HepG2 (cell line): ENCODE measurements around the gene CDK11A. TPM values are rescaled to one million over a fixed set of nuclear protein-coding genes. Genes with fewer than 3 reads are reported as not detected.
A peak's percentile ranks its signal among the peaks of the same experiment; 100 is the strongest.

ENCODE experiments used
- CREB1 ChIP-seq, 2 experiments: fragments of 450-650 bp in 1 of 2; IDR thresholded peaks; 2 replicates each; pipeline ENCODE4 v1.6.1; 2016 to 2017; ENCODE audit warnings: control low read depth in 1 of 2, mild to moderate bottlenecking in 1 of 2, missing compliant biosample characterization in 1 of 2, missing genetic modification characterization in 1 of 2
- FOXO1 ChIP-seq: sonication (generic); formaldehyde crosslinking; IDR thresholded peaks from 2 replicates; pipeline ENCODE4 v1.4.0; 2020; ENCODE audit warnings: missing genetic modification reagents
- GABPA ChIP-seq, 2 experiments: IDR thresholded peaks; 2 replicates each; pipeline ENCODE4 v1.6.1; 2011 to 2016; ENCODE audit warnings: low read depth in 2 of 2, low read length in 1 of 2, missing biosample characterization in 1 of 2, missing genetic modification characterization in 1 of 2
- LCORL ChIP-seq, 2 experiments: fragments of 450-650 bp in 1 of 2; sonication (generic) in 1 of 2; formaldehyde crosslinking in 1 of 2; IDR thresholded peaks; 2 replicates each; pipeline versions ENCODE4 v1.5.0 to v1.6.1; 2017 to 2020; ENCODE audit warnings: antibody characterized with exemption in 1 of 2, missing genetic modification reagents in 1 of 2
- MTA1 ChIP-seq: sonication (generic); formaldehyde crosslinking; IDR thresholded peaks from 2 replicates; pipeline ENCODE4 v1.4.0; 2020; ENCODE audit warnings: missing genetic modification reagents, mild to moderate bottlenecking, borderline replicate concordance
- PPARG ChIP-seq: conservative IDR thresholded peaks from 2 replicates; pipeline ENCODE4 v1.6.1; 2016; ENCODE audit warnings: missing biosample characterization, missing genetic modification reagents
- RARA ChIP-seq: IDR thresholded peaks from 2 replicates; pipeline ENCODE4 v1.6.1; 2016; ENCODE audit warnings: missing genetic modification reagents, missing compliant biosample characterization
- SOX13 ChIP-seq, 3 experiments: fragments of 450-650 bp in 1 of 3; sonication (generic) in 1 of 3; formaldehyde crosslinking in 1 of 3; IDR thresholded peaks in 2 of 3; conservative IDR thresholded peaks in 1 of 3; 2 replicates each; pipeline versions ENCODE4 v1.5.0 to v1.6.1; 2016 to 2020; ENCODE audit warnings: antibody characterized with exemption in 1 of 3, mild to moderate bottlenecking in 1 of 3, missing compliant biosample characterization in 1 of 3, missing genetic modification reagents in 1 of 3, moderate library complexity in 1 of 3
- SP5 ChIP-seq: IDR thresholded peaks from 2 replicates; pipeline ENCODE4 v1.6.1; 2016; ENCODE audit warnings: low read depth, borderline replicate concordance
- SYNCRIP ChIP-seq: fragments of 200-400 bp; formaldehyde crosslinking; IDR thresholded peaks from 2 replicates; pipeline ENCODE4 v1.6.1; 2018; ENCODE audit warnings: mild to moderate bottlenecking, low read depth, low read length; ENCODE audit not compliant: insufficient read depth
- TBX2 ChIP-seq: sonication (generic); formaldehyde crosslinking; IDR thresholded peaks from 2 replicates; pipeline ENCODE4 v1.5.0; 2020; ENCODE audit warnings: missing genetic modification reagents, mild to moderate bottlenecking, borderline replicate concordance
- XBP1 ChIP-seq: sonication (generic); formaldehyde crosslinking; IDR thresholded peaks from 2 replicates; pipeline ENCODE4 v1.5.0; 2020; ENCODE audit warnings: missing genetic modification reagents
- YEATS4 ChIP-seq: sonication (generic); formaldehyde crosslinking; IDR thresholded peaks from 2 replicates; pipeline ENCODE4 v1.4.0; 2020; ENCODE audit warnings: missing genetic modification reagents, borderline replicate concordance
- ZNF44 ChIP-seq: sonication (generic); formaldehyde crosslinking; IDR thresholded peaks from 2 replicates; pipeline ENCODE4 v1.5.1; 2020; ENCODE audit warnings: mild to moderate bottlenecking, missing genetic modification reagents
- ZNF572 ChIP-seq: sonication (generic); formaldehyde crosslinking; IDR thresholded peaks from 2 replicates; pipeline ENCODE4 v1.5.1; 2020; ENCODE audit warnings: mild to moderate bottlenecking, missing genetic modification reagents
- ZNF766 ChIP-seq: sonication (generic); formaldehyde crosslinking; IDR thresholded peaks from 2 replicates; pipeline ENCODE4 v1.5.0; 2020; ENCODE audit warnings: missing genetic modification reagents, borderline replicate concordance
- ZNF788 ChIP-seq: sonication (generic); formaldehyde crosslinking; IDR thresholded peaks from 2 replicates; pipeline ENCODE4 v1.5.0; 2020; ENCODE audit warnings: mild to moderate bottlenecking, missing genetic modification reagents, borderline replicate concordance
- polyA plus RNA-seq, 8 experiments: library from polyadenylated mRNA; depleted of rRNA in 3 of 8; stranded (reverse) in 7 of 8; unstranded in 1 of 8; fragments of >200 nt; fragmentation: Illumina TruSeq in 4 of 8; extraction: Trizol in 4 of 8; gene quantifications; 2 replicates each; pipeline versions ENCODE4 v1.2.1 to v1.2.3, GENCODE V29; 2011 to 2016; ENCODE audit warnings: low read depth in 4 of 8, missing spikeins in 1 of 8, mixed read lengths in 1 of 8; ENCODE audit not compliant: insufficient read depth in 1 of 8
- total RNA-seq, 5 experiments: library from RNA; depleted of rRNA; stranded (reverse); fragments of >200 nt; fragmentation: Illumina TruSeq; extraction: Trizol; gene quantifications; 2 replicates each; pipeline ENCODE4 v1.2.3, GENCODE V29; 2016; ENCODE audit warnings: low read depth in 1 of 5
- TF ChIP-seq, protein P1 (sequence below): IDR thresholded peaks from 2 replicates; pipeline ENCODE4 v1.6.1; 2016; ENCODE audit warnings: low read depth
- TF ChIP-seq, protein P2 (sequence below): IDR thresholded peaks from 2 replicates; pipeline ENCODE4 v1.4.0; 2020; ENCODE audit warnings: mild to moderate bottlenecking, missing genetic modification reagents
- TF ChIP-seq, protein P3 (sequence below): sonication (generic); formaldehyde crosslinking; IDR thresholded peaks from 2 replicates; pipeline ENCODE4 v1.9.0; 2022; ENCODE audit warnings: low read depth, missing genetic modification reagents

Gene CDK11A
- total and polyA plus RNA-seq, 2 of the 13 experiments (the other 11 are each of a cell fraction or from before 2014, with no cell fraction given) = 11.2 to 17.9 TPM

DNA sequence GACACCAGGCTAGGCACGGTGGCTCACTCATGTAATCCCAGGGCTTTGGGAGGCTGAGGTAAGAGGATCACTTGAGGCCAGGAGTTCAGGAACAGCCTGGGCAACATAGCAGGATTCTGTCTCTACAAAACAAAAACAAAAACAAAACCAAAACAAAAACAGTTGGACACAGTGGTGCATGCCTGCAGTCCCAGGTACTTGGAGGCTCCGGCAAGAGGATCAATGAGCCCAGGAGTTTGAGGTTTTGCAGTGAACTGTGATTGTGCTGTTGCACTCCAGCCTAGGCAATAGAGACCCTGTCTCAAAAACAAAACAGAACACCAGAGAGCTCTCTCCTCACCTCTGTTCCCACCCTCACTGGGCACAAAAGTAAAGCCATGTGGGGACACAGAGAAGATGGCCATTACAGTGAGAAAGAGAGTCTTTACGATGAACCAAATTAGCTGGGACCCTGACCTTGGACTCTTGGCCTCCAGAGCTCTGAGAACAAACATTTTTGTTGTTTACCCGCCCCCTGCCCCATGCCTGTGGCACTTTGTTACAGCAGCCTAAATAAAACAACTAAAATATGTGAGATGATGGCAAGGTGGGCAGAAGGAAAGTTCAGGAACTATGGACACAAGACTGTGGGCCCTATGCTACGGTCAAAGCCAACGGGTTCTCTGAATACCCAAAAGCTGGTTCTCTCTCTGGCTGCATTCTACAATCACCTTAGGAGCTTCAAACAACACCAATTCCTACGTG lies 44.3 kb upstream of the CDK11A start (continued):
- TF ChIP-seq ZNF766 (0 out of 2 replicates have a peak, but pooled peaks have one; percentile 52), ZNF788 (peak; percentile 31; the same call in 1 of the 2 replicates), SP5 (CRISPR knock-in tag) (peak; percentile 83), ZNF44 (peak; percentile 69; the same call in 1 of the 2 replicates), TBX2 (CRISPR knock-in tag) (peak; percentile 36; the same call in 1 of the 2 replicates), ZNF572 (CRISPR knock-in tag) (no peak), YEATS4 (CRISPR knock-in tag) (0 out of 2 replicates have a peak, but pooled peaks have one; percentile 38), LCORL (IDR thresholded peaks at IDR 0.05) (0 out of 2 replicates have a peak, but pooled peaks have one; percentile 7), LCORL (CRISPR knock-in tag; IDR thresholded peaks at IDR 0.05) (peak; percentile 93), RARA (CRISPR knock-in tag) (peak; percentile 64; the same call in 1 of the 2 replicates), MTA1 (CRISPR knock-in tag) (0 out of 2 replicates have a peak, but pooled peaks have one; percentile 29), CREB1 (IDR thresholded peaks at IDR 0.05) (no peak), CREB1 (CRISPR knock-in tag; IDR thresholded peaks at IDR 0.05) (peak; percentile 63; the same call in 1 of the 2 replicates), FOXO1 (CRISPR knock-in tag) (peak; percentile 73), GABPA (IDR thresholded peaks at IDR 0.05; ENCODE audit: low read depth, low read length) (no peak), GABPA (CRISPR knock-in tag; IDR thresholded peaks at IDR 0.05; ENCODE audit: low read depth) (peak; percentile 35; the same call in 1 of the 2 replicates), PPARG (CRISPR knock-in tag) (no peak), SOX13 (IDR thresholded peaks at IDR 0.05) (no peak), SOX13 (CRISPR knock-in tag; conservative IDR thresholded peaks at IDR 0.05 in 1 of 2, IDR thresholded peaks at IDR 0.05 in 1 of 2) (peak in 1 of 2 experiments; percentile 76; a peak in 2 of 4 replicates), XBP1 (CRISPR knock-in tag) (no peak), SYNCRIP (no peak)
- TF ChIP-seq, protein P1, sequence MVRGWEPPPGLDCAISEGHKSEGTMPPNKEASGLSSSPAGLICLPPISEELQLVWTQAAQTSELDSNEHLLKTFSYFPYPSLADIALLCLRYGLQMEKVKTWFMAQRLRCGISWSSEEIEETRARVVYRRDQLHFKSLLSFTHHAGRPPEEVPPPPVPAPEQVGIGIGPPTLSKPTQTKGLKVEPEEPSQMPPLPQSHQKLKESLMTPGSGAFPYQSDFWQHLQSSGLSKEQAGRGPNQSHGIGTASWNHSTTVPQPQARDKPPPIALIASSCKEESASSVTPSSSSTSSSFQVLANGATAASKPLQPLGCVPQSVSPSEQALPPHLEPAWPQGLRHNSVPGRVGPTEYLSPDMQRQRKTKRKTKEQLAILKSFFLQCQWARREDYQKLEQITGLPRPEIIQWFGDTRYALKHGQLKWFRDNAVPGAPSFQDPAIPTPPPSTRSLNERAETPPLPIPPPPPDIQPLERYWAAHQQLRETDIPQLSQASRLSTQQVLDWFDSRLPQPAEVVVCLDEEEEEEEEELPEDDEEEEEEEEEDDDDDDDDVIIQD (CRISPR knock-in tag) = peak; percentile 32; the same call in 1 of the 2 replicates
- TF ChIP-seq, protein P2, sequence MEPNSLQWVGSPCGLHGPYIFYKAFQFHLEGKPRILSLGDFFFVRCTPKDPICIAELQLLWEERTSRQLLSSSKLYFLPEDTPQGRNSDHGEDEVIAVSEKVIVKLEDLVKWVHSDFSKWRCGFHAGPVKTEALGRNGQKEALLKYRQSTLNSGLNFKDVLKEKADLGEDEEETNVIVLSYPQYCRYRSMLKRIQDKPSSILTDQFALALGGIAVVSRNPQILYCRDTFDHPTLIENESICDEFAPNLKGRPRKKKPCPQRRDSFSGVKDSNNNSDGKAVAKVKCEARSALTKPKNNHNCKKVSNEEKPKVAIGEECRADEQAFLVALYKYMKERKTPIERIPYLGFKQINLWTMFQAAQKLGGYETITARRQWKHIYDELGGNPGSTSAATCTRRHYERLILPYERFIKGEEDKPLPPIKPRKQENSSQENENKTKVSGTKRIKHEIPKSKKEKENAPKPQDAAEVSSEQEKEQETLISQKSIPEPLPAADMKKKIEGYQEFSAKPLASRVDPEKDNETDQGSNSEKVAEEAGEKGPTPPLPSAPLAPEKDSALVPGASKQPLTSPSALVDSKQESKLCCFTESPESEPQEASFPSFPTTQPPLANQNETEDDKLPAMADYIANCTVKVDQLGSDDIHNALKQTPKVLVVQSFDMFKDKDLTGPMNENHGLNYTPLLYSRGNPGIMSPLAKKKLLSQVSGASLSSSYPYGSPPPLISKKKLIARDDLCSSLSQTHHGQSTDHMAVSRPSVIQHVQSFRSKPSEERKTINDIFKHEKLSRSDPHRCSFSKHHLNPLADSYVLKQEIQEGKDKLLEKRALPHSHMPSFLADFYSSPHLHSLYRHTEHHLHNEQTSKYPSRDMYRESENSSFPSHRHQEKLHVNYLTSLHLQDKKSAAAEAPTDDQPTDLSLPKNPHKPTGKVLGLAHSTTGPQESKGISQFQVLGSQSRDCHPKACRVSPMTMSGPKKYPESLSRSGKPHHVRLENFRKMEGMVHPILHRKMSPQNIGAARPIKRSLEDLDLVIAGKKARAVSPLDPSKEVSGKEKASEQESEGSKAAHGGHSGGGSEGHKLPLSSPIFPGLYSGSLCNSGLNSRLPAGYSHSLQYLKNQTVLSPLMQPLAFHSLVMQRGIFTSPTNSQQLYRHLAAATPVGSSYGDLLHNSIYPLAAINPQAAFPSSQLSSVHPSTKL = peak; percentile 72
- TF ChIP-seq, protein P3, sequence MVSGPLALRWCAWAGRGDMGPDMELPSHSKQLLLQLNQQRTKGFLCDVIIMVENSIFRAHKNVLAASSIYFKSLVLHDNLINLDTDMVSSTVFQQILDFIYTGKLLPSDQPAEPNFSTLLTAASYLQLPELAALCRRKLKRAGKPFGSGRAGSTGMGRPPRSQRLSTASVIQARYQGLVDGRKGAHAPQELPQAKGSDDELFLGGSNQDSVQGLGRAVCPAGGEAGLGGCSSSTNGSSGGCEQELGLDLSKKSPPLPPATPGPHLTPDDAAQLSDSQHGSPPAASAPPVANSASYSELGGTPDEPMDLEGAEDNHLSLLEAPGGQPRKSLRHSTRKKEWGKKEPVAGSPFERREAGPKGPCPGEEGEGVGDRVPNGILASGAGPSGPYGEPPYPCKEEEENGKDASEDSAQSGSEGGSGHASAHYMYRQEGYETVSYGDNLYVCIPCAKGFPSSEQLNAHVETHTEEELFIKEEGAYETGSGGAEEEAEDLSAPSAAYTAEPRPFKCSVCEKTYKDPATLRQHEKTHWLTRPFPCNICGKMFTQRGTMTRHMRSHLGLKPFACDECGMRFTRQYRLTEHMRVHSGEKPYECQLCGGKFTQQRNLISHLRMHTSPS (CRISPR knock-in tag) = peak; percentile 74; the same call in 1 of the 2 replicates
